ENCODE results near the gene SGCA. TPM values are rescaled to one million over a fixed set of nuclear protein-coding genes. Genes with fewer than 3 reads are reported as not detected.

The SGCA gene
- total and polyA plus RNA-seq, 2 of the 8 experiments (the other 6 are each of a cell fraction or from before 2014, with no cell fraction given), result 0.12 TPM; not detected in 1

DNA sequence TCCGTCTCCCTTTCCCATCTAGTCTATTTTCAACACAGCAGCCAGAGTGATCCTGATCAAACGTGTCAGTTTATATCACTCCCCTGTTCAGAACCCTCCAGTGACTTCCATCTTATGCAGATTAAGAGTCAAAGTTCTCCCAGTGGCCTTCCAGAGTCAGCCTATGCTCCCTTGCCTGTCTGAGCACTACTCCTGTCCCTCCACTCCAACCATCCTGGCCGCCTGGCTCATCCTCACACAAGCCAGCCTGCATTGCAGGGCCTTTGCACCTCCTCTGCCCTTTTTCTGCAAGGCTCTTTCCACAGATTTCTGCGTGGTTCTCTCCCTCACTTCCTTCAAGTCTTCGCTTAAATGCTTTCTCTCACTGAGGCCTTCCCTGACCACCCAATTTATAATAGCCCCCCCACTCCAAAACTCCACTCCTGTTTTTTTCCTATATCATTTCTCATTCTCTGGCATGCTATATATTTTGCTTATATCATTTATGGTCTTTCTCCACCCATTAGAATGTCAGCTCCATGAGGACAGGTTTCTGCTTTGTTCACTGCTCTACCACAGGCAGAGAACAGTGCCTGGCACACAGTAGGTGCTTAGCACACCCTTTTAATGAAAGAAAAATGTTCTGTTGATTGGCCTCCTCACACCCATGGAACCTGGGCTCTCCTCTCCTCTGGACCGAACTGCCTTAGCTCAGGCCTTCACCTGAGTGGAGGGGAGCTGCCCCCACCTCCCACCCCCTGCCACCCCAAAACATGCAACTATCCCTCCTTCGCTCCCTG, 45.1 kb upstream of the SGCA start (continued):
- TF ChIP-seq, protein P1, sequence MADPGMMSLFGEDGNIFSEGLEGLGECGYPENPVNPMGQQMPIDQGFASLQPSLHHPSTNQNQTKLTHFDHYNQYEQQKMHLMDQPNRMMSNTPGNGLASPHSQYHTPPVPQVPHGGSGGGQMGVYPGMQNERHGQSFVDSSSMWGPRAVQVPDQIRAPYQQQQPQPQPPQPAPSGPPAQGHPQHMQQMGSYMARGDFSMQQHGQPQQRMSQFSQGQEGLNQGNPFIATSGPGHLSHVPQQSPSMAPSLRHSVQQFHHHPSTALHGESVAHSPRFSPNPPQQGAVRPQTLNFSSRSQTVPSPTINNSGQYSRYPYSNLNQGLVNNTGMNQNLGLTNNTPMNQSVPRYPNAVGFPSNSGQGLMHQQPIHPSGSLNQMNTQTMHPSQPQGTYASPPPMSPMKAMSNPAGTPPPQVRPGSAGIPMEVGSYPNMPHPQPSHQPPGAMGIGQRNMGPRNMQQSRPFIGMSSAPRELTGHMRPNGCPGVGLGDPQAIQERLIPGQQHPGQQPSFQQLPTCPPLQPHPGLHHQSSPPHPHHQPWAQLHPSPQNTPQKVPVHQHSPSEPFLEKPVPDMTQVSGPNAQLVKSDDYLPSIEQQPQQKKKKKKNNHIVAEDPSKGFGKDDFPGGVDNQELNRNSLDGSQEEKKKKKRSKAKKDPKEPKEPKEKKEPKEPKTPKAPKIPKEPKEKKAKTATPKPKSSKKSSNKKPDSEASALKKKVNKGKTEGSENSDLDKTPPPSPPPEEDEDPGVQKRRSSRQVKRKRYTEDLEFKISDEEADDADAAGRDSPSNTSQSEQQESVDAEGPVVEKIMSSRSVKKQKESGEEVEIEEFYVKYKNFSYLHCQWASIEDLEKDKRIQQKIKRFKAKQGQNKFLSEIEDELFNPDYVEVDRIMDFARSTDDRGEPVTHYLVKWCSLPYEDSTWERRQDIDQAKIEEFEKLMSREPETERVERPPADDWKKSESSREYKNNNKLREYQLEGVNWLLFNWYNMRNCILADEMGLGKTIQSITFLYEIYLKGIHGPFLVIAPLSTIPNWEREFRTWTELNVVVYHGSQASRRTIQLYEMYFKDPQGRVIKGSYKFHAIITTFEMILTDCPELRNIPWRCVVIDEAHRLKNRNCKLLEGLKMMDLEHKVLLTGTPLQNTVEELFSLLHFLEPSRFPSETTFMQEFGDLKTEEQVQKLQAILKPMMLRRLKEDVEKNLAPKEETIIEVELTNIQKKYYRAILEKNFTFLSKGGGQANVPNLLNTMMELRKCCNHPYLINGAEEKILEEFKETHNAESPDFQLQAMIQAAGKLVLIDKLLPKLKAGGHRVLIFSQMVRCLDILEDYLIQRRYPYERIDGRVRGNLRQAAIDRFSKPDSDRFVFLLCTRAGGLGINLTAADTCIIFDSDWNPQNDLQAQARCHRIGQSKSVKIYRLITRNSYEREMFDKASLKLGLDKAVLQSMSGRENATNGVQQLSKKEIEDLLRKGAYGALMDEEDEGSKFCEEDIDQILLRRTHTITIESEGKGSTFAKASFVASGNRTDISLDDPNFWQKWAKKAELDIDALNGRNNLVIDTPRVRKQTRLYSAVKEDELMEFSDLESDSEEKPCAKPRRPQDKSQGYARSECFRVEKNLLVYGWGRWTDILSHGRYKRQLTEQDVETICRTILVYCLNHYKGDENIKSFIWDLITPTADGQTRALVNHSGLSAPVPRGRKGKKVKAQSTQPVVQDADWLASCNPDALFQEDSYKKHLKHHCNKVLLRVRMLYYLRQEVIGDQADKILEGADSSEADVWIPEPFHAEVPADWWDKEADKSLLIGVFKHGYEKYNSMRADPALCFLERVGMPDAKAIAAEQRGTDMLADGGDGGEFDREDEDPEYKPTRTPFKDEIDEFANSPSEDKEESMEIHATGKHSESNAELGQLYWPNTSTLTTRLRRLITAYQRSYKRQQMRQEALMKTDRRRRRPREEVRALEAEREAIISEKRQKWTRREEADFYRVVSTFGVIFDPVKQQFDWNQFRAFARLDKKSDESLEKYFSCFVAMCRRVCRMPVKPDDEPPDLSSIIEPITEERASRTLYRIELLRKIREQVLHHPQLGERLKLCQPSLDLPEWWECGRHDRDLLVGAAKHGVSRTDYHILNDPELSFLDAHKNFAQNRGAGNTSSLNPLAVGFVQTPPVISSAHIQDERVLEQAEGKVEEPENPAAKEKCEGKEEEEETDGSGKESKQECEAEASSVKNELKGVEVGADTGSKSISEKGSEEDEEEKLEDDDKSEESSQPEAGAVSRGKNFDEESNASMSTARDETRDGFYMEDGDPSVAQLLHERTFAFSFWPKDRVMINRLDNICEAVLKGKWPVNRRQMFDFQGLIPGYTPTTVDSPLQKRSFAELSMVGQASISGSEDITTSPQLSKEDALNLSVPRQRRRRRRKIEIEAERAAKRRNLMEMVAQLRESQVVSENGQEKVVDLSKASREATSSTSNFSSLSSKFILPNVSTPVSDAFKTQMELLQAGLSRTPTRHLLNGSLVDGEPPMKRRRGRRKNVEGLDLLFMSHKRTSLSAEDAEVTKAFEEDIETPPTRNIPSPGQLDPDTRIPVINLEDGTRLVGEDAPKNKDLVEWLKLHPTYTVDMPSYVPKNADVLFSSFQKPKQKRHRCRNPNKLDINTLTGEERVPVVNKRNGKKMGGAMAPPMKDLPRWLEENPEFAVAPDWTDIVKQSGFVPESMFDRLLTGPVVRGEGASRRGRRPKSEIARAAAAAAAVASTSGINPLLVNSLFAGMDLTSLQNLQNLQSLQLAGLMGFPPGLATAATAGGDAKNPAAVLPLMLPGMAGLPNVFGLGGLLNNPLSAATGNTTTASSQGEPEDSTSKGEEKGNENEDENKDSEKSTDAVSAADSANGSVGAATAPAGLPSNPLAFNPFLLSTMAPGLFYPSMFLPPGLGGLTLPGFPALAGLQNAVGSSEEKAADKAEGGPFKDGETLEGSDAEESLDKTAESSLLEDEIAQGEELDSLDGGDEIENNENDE (IDR thresholded peaks at IDR 0.05; ENCODE audit: insufficient replicate concordance, low read length), result no peak
- TF ChIP-seq HDAC2 (IDR thresholded peaks at IDR 0.05; ENCODE audit: borderline replicate concordance in 1 of 2, low read depth in 2 of 2, low read length in 2 of 2) (no peak), SAP30 (IDR thresholded peaks at IDR 0.05; ENCODE audit: insufficient read depth, insufficient replicate concordance, low read length) (no peak), RBBP5 (IDR thresholded peaks at IDR 0.05; ENCODE audit: borderline replicate concordance, low read depth, low read length) (no peak), SRF (IDR thresholded peaks at IDR 0.05; ENCODE audit: low read depth, low read length) (no peak), JUN (IDR thresholded peaks at IDR 0.05; ENCODE audit: low read depth, low read length) (no peak), SIN3A (conservative IDR thresholded peaks at IDR 0.05 in 1 of 2, IDR thresholded peaks at IDR 0.05 in 1 of 2; ENCODE audit: low read depth in 1 of 2, low read length in 2 of 2) (no peak)
- TF ChIP-seq, protein P2, sequence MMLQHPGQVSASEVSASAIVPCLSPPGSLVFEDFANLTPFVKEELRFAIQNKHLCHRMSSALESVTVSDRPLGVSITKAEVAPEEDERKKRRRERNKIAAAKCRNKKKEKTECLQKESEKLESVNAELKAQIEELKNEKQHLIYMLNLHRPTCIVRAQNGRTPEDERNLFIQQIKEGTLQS (IDR thresholded peaks at IDR 0.05; ENCODE audit: insufficient read depth, low read depth, low read length), result no peak
